SIG-M5 (cell line): ENCODE data around the gene KMT2C.

Experiments
- DNase-seq: peaks from one replicate; lab custom pipeline; 2025; lab: John Stamatoyannopoulos, UW

The KMT2C gene

GRCh38 chr7:152105205-152105604 is 330.6 kb downstream of the KMT2C start:
- DNase-seq: no peak

DNA sequence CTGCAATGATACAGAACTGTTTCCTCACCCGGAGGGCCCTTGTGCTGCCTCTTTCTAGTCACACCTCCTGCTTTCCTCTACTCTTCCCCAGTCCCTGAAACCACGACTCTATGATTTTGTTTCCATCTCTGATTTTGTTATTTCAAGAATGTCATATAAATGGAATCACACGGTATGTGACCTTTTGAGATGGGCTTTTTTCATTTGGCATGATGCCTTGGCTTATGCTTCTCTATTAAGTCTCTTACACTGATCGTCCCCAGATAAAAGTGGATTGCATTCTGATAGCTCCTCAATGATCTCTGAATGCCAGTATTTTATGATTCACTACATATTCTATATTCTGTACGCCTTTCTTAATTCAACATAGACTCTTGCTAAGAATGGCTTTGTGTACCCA is 332.1 kb downstream of the KMT2C start:
- DNase-seq: no peak

DNA sequence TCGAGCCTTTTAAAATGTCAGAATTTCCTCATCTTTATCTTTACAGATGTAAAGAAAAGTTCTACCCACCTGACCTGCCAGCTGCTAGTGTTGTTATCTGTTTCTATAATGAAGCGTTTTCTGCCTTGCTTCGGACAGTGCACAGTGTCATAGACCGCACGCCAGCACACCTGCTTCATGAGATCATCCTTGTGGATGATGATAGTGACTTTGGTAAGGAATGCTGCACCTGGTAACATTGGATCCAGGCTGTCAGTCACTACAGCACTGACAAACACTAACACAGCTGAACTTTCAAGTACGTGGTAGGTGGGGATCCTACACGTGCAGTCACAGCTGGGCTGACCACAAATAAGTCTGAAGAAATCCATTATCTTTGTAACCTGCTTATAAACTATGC is 332.7 kb downstream of the KMT2C start:
- DNase-seq: no peak

DNA sequence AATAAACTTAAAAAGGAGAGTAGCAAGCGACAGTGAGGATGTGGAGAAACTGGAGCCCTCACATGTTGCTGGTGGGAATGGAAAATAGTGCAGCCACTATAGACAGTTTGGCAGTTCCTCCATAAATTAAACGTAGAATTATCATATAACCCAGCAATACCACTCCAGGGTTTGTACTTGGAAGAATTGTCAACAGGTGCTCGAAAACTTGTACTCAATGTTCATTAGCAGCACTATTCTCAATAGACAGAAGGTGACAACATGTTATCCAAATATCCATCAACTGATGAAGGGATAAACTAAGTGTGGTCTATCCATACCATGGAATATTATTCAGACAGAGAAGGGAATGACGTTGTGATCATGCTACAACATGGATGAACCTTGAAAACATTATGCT is 338.5 kb downstream of the KMT2C start:
- DNase-seq: no peak

DNA sequence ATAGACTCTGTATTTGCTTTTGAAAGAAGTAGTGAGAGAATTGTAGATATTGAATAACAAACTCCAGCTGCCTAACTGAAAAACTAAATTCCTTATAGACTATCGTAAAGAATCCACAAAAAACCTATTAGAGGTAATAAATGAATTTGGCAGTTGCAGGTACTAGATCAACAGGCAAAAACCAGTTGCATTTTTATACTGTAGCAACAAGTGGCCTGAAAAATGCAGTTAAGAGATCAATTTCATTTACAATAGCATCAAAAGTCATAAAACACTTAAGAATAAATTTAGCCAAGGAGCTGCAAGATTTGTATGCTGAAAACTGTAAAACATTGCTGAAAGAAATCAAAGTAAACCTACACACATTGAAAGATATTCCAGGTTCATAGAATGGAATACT is 340.0 kb downstream of the KMT2C start:
- DNase-seq: no peak

DNA sequence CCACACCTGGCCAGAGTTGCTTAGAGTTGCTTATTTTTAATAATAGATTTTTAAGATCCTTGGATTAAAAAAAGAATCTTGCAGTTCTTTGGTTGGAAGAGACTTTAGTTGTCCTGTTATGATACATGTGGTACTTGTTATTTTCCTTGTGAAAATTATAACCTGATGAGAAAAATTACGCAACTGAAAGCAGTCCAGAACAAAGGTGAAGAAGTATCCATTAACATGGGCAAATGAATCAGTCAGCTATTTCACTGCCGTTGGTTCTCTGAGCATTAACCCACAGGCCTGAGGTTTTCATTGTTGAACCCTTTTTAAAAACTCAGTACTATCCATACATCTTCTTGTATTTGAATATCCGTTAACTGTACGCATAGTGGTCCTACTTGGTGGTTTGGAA is 342.1 kb downstream of the KMT2C start:
- DNase-seq: no peak

DNA sequence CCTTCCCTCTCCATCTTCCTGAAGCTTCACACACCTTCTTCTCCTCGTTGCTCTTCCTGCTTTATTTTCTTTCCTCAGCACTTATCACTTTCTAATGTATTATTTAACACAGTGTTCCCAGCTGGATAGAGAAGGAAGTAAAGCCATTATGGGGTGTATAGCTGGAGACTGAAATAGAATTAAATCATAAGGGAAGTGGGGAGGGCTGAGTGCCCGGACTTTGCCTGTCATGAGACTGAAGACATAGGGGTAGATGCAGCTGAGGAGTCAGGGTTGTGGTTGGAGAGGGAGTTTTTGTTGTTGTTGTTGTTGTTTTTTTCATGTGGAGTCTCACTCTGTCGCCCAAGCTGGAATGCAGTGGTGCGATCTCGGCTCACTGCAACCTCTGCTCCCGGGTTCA is 345.1 kb downstream of the KMT2C start:
- DNase-seq: no peak

DNA sequence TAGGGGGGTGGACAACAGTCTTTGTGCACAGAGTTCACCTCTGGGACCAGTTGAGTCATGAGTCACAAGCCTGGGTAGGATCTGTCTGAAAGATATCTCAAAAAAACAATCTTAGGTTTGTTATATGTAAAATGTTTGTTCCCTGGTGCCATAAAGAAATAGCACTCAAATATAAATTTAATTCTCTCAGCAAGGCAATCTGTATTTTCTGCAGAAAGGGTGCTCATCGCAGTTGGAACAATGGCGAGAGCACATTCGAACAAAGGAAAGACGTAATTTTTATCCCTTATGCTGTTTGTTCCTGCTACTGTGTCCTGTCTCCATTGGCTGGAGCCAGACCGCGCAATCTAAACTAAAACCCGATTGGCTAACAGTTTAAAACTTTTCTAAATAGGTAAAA is 346.6 kb downstream of the KMT2C start:
- no peak for DNase-seq

DNA sequence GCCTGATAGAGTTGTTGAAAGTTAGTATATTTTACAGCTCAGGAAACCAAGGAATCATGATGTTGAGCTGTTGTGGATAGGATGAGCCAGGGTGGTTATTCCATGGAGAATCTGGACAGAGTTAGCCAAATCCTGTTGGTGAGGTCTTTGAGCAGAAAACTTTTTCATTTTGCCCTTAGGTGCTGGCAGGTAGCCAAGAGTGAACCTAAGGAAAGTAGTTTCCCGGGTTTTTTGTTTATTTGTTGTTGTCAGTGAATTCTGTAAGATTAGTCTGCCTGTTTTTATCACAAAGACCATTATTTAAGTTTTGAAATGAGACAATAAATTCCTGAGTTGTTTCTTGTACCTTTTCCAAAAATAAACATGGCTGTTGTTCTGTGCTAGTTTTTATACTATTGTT is 349.3 kb downstream of the KMT2C start:
- no peak for DNase-seq

GRCh38 chr7:152085131-152085530 is 350.7 kb downstream of the KMT2C start:
- no peak for DNase-seq
